ENCODE measurements around the gene ZNF511. TPM values are rescaled to one million over a fixed set of nuclear protein-coding genes. Genes with fewer than 3 reads are reported as not detected.
A peak's percentile ranks its signal among the peaks of the same experiment; 100 is the strongest.

The ZNF511 gene
- total and polyA plus RNA-seq, 7 experiments from 2014 or later, result 29.6 to 88.1 (median 38.8) TPM

DNA sequence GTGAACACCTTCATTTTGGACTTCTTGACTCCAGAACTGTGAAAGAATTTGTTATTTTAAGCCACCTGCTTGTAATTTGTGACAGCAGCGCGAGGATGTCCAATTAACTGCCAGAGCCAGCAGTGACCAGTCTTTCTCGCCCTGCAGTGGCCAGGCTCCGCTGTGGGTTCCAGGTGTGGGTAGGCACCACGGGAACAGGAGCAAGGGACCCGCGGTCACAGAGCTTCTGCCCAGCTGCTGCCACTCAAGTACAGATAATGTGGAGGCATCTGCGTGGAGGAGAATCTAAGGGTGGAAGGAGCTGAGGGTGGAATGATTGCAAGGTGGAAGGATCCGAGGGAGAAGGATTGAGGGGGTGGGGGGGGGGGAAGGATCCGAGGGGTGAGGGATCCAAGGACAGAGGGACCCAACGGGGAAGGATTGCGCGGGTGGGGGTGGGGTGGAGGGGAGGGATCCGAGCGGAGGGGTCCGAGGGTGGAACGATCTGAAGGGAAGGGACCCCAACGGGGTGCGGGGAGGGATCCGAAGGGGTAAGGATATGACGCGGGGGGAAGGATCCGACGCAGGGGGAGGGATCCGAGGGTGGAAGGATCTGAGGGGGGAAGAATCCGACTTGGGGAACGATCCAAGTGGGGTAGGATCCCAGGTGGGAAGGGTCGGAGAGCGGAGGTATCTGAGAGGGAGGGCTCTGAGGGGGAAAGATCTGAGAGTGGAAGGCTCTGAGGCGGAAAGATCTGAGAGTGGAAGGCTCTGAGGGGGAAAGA is 24.4 kb downstream of the ZNF511 start:
- peak overlapping the region in 1 of 10 donors; percentile 12 for H3K4me3 Mint-ChIP-seq
- CTCF ChIA-PET, result interaction anchor here (1.0 kb wide), 1 partner anchor 23 kb away, joined by 3 read pairs; no protein-coding TSS in a partner anchor

DNA sequence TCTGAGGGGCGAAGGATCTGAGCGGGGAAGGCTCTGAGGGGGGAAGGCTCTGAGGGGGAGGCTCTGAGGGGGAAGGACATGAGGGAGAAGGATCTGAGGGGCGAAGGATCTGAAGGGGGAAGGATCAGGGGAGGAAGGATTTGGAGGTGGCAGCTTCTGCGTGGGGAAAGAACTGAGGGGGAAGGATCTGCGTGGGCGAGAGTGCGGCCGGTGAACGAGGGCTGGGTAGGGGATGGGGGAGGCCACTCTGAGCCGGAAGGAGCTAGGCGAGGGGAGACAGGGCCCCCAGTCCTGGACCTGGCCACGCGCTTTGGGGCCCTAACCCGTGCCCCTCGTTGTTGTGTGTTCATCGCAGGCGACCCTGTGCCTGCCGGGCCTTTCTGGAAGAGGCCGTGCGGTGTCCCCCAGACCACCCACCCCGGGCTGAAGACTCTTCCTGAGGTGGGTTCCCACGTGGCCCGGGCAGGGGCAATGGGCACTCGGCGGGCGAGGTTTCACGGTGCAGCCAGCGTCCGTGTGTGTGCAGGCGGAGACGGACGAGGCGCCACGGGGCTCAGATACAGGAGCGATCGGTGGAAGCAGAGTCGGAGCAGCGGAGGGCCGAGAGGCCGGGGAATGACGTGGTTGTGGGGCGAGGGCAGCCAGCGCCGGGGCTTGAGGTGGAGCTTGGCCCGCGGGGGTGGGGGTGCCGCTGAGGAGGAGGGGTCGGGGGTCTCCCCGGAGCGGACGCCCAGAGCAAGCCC is 26.0 kb downstream of the ZNF511 start:
- H3K27me3 ChIP-seq (ENCODE audit: control insufficient read depth in 2 of 2, insufficient read depth in 2 of 2, low read length in 2 of 2), result no peaks in the 10 kb centered on the region
- H3K9me3 Mint-ChIP-seq, result peaks cover 0 to 8% (median 0%) of the 10 kb centered on the region in 11 donors
- ATAC-seq (peak; percentile 16), DNase-seq (peak in 1 of 9 donors; percentile 30)
- H3K9me3 ChIP-seq (ENCODE audit: control insufficient read depth in 2 of 3, low read length in 3 of 3), result no peaks in the 10 kb centered on the region
- intact Hi-C loops (cut with micrococcal nuclease), result loop anchor here in 1 of 2 donors (1.0 kb wide), 4 partner anchors 25 to 56 kb away; partner anchors contain the start of gene ECHS1
- H3K27me3 Mint-ChIP-seq, result peaks cover 0 to 47% (median 3%) of the 10 kb centered on the region in 5 donors
- H3K36me3 ChIP-seq (ENCODE audit: control insufficient read depth in 2 of 3, insufficient read depth in 3 of 3, low read length in 3 of 3), result no peaks in the 10 kb centered on the region
- peak overlapping the region; percentile 9 to 93 (median 84) for H3K27ac Mint-ChIP-seq
- H3K36me3 Mint-ChIP-seq, result no peaks in the 10 kb centered on the region
- CTCF ChIA-PET, result no interaction called here
- POLR2A ChIA-PET, result interaction anchor here (0.7 to 3.4 kb wide), 3 partner anchors 10 to 55 kb away, joined by 3 to 16 read pairs (median 11); no protein-coding TSS in a partner anchor
- peak overlapping the region; percentile 78 for H3K27ac ChIP-seq (ENCODE audit: low read depth, low read length)
- H3K4me1 ChIP-seq (ENCODE audit: control insufficient read depth in 2 of 2, insufficient read depth in 2 of 2, low read length in 2 of 2), result peaks cover 13 to 24% of the 10 kb centered on the region in 2 donors
- peaks cover 0 to 8% (median 4%) of the 10 kb centered on the region in 7 donors for H3K4me1 Mint-ChIP-seq
- H3K4me3 ChIP-seq (ENCODE audit: low read length), result peak overlapping the region; percentile 65
- H3K4me3 Mint-ChIP-seq, result peak overlapping the region in 9 of 10 donors; percentile 62 to 88 (median 78)

More for the DNA sequence above, 24.4 kb downstream of the ZNF511 start:
- no peaks in the 10 kb centered on the region for H3K9me3 ChIP-seq (ENCODE audit: control insufficient read depth in 2 of 3, low read length in 3 of 3)
- DNase-seq (no peak), ATAC-seq (no peak)
- Mint-ChIP-seq H3K27ac (peak overlapping the region in 5 of 9 donors; percentile 14 to 67 (median 55)), H3K36me3 (no peaks in the 10 kb centered on the region), H3K4me1 (peaks cover 0 to 11% (median 5%) of the 10 kb centered on the region in 7 donors), H3K9me3 (peaks cover 0 to 8% (median 0%) of the 10 kb centered on the region in 11 donors), H3K27me3 (peaks cover 6 to 62% (median 8%) of the 10 kb centered on the region in 5 donors)
- intact Hi-C loops (cut with micrococcal nuclease), result no loop called here
- POLR2A ChIA-PET, result no interaction called here
- H3K27ac ChIP-seq (ENCODE audit: low read depth, low read length), result no peak overlapping the region
- peaks cover 0 to 3% of the 10 kb centered on the region in 2 donors for H3K27me3 ChIP-seq (ENCODE audit: control insufficient read depth in 2 of 2, insufficient read depth in 2 of 2, low read length in 2 of 2)
- H3K4me3 ChIP-seq (ENCODE audit: low read length), result no peak overlapping the region
- H3K36me3 ChIP-seq (ENCODE audit: control insufficient read depth in 2 of 3, insufficient read depth in 3 of 3, low read length in 3 of 3), result no peaks in the 10 kb centered on the region
- H3K4me1 ChIP-seq (ENCODE audit: control insufficient read depth in 2 of 2, insufficient read depth in 2 of 2, low read length in 2 of 2), result peaks cover 13 to 24% of the 10 kb centered on the region in 2 donors

GRCh38 chr10:133335246-133336117 is 26.8 kb downstream of the ZNF511 start:
- peaks cover 0 to 41% (median 0%) of the 10 kb centered on the region in 5 donors for H3K27me3 Mint-ChIP-seq
- H3K27ac ChIP-seq (ENCODE audit: low read depth, low read length), result peak overlapping the region; percentile 78
- H3K27ac Mint-ChIP-seq, result peak overlapping the region in 8 of 9 donors; percentile 50 to 93 (median 78)
- intact Hi-C loops (cut with micrococcal nuclease), result loop anchor here in 1 of 2 donors (1.0 to 2.0 kb wide), 5 partner anchors 26 to 59 kb away; partner anchors contain the start of genes ECHS1 and MTG1
- ChIA-PET CTCF (interaction anchor here (1.4 kb wide), 1 partner anchor 54 kb away, joined by 3 read pairs; no protein-coding TSS in a partner anchor), POLR2A (interaction anchor here (0.6 to 3.4 kb wide), 8 partner anchors 8 to 56 kb away, joined by 3 to 16 read pairs (median 3); partner anchors contain the start of gene ECHS1)
- H3K36me3 ChIP-seq (ENCODE audit: control insufficient read depth in 2 of 3, insufficient read depth in 3 of 3, low read length in 3 of 3), result no peaks in the 10 kb centered on the region
- peaks cover 10 to 20% of the 10 kb centered on the region in 2 donors for H3K4me1 ChIP-seq (ENCODE audit: control insufficient read depth in 2 of 2, insufficient read depth in 2 of 2, low read length in 2 of 2)
- peaks cover 0 to 8% (median 0%) of the 10 kb centered on the region in 11 donors for H3K9me3 Mint-ChIP-seq
- DNase-seq (peak; percentile 56 to 95 (median 81)), ATAC-seq (peak; percentile 53)
- H3K27me3 ChIP-seq (ENCODE audit: control insufficient read depth in 2 of 2, insufficient read depth in 2 of 2, low read length in 2 of 2), result no peaks in the 10 kb centered on the region
- peak overlapping the region; percentile 65 for H3K4me3 ChIP-seq (ENCODE audit: low read length)
- peaks cover 0 to 5% (median 0%) of the 10 kb centered on the region in 7 donors for H3K4me1 Mint-ChIP-seq
- H3K4me3 Mint-ChIP-seq, result peak overlapping the region in 9 of 10 donors; percentile 48 to 81 (median 68)
- H3K36me3 Mint-ChIP-seq, result no peaks in the 10 kb centered on the region
- no peaks in the 10 kb centered on the region for H3K9me3 ChIP-seq (ENCODE audit: control insufficient read depth in 2 of 3, low read length in 3 of 3)

DNA sequence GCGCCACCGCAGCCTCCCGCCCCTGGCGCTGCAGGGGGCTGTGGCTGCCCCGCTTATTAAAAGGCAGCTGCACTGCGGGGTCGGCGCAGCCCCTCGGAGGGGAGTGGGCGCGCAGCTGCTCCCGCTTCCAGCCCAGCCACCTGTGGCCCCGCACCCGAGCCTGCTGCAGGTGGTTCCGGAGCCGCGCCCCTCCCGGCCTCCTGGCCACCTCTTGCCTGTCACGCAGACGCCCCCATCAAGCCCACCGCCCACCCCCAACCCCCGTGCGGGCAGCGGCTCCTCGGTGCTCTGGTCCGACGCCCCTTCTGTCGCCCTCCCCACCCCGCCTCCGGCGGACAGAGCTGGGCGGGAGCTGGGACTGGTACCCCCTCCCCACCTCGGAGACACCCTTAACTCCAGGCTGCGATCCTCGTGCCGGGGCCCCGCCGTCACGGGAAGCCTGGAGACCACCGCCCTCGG is 27.4 kb downstream of the ZNF511 start:
- ChIA-PET CTCF (interaction anchor here (1.2 to 1.4 kb wide), 2 partner anchors 42 to 53 kb away, joined by 3 to 4 read pairs; no protein-coding TSS in a partner anchor), POLR2A (interaction anchor here (0.9 to 3.4 kb wide), 6 partner anchors 9 to 53 kb away, joined by 3 to 16 read pairs (median 4); partner anchors contain the start of genes TUBGCP2 and ZNF511)
- H3K27me3 ChIP-seq (ENCODE audit: control insufficient read depth in 2 of 2, insufficient read depth in 2 of 2, low read length in 2 of 2), result no peaks in the 10 kb centered on the region
- Mint-ChIP-seq H3K9me3 (peaks cover 0 to 8% (median 0%) of the 10 kb centered on the region in 11 donors), H3K27me3 (peaks cover 0 to 36% (median 0%) of the 10 kb centered on the region in 5 donors), H3K36me3 (no peaks in the 10 kb centered on the region), H3K4me1 (peaks cover 0 to 5% (median 0%) of the 10 kb centered on the region in 7 donors), H3K27ac (peak overlapping the region in 1 of 9 donors; percentile 85), H3K4me3 (peak overlapping the region in 4 of 10 donors; percentile 25 to 81 (median 54))
- intact Hi-C loops (cut with micrococcal nuclease), result loop anchor here in 1 of 2 donors (2.0 kb wide), 1 partner anchor 59 kb away; the partner anchor contains the start of gene MTG1
- peak overlapping the region; percentile 78 for H3K27ac ChIP-seq (ENCODE audit: low read depth, low read length)
- peaks cover 10 to 20% of the 10 kb centered on the region in 2 donors for H3K4me1 ChIP-seq (ENCODE audit: control insufficient read depth in 2 of 2, insufficient read depth in 2 of 2, low read length in 2 of 2)
- H3K36me3 ChIP-seq (ENCODE audit: control insufficient read depth in 2 of 3, insufficient read depth in 3 of 3, low read length in 3 of 3), result no peaks in the 10 kb centered on the region
- H3K9me3 ChIP-seq (ENCODE audit: control insufficient read depth in 2 of 3, low read length in 3 of 3), result no peaks in the 10 kb centered on the region
- ATAC-seq (no peak), DNase-seq (peak in 1 of 9 donors; percentile 42)
- H3K4me3 ChIP-seq (ENCODE audit: low read length), result peak overlapping the region; percentile 65

GRCh38 chr10:133336577-133337369 is 28.1 kb downstream of the ZNF511 start, which contains the start of gene CALY:
TSS of gene CALY (minus strand) at chr10:133336896. CDS start at chr10:133328989, 7,907 bp downstream.
- Mint-ChIP-seq H3K9me3 (peaks cover 0 to 8% (median 0%) of the 10 kb centered on the region in 11 donors), H3K27me3 (peaks cover 0 to 35% (median 3%) of the 10 kb centered on the region in 5 donors), H3K27ac (peak within 1 kb of the TSS in 8 of 9 donors; percentile 50 to 93 (median 74)), H3K36me3 (no peaks in the 10 kb centered on the region), H3K4me3 (peak within 1 kb of the TSS in 9 of 10 donors; percentile 48 to 84 (median 68)), H3K4me1 (peaks cover 0 to 5% (median 0%) of the 10 kb centered on the region in 7 donors)
- DNase-seq, result peak; percentile 69 to 94 (median 91)
- Histone ChIP-seq H3K27ac (ENCODE audit: low read depth, low read length) (peak within 1 kb of the TSS; percentile 78), H3K4me1 (ENCODE audit: control insufficient read depth in 2 of 2, insufficient read depth in 2 of 2, low read length in 2 of 2) (peaks cover 10 to 20% of the 10 kb centered on the region in 2 donors), H3K36me3 (ENCODE audit: control insufficient read depth in 2 of 3, insufficient read depth in 3 of 3, low read length in 3 of 3) (no peaks in the 10 kb centered on the region), H3K4me3 (ENCODE audit: low read length) (peak within 1 kb of the TSS; percentile 65), H3K9me3 (ENCODE audit: control insufficient read depth in 2 of 3, low read length in 3 of 3) (no peaks in the 10 kb centered on the region), H3K27me3 (ENCODE audit: control insufficient read depth in 2 of 2, insufficient read depth in 2 of 2, low read length in 2 of 2) (no peaks in the 10 kb centered on the region)
- intact Hi-C loops (cut with micrococcal nuclease), result loop anchor here in 1 of 2 donors (1.0 to 2.0 kb wide), 2 partner anchors 21 to 58 kb away; partner anchors contain the start of gene MTG1
- ATAC-seq, result peak; percentile 79
- CTCF ChIA-PET, result interaction anchor here (1.2 to 1.4 kb wide), 2 partner anchors 41 to 53 kb away, joined by 3 to 4 read pairs; no protein-coding TSS in a partner anchor
- POLR2A ChIA-PET, result interaction anchor here (0.7 to 3.4 kb wide), 6 partner anchors 9 to 78 kb away, joined by 3 to 16 read pairs (median 4); partner anchors contain the start of genes TUBGCP2 and ZNF511
